ENCODE results near the gene PSD4. TPM values are rescaled to one million over a fixed set of nuclear protein-coding genes. Genes with fewer than 3 reads are reported as not detected.
A peak's percentile ranks its signal among the peaks of the same experiment; 100 is the strongest.

Gene PSD4
- total RNA-seq, 1 donor from 2014 or later = 1.2 TPM

GRCh38 chr2:113220970-113221708 lies 47.4 kb downstream of the PSD4 start:
- DNase-seq (ENCODE audit: low read depth in 2 of 2) = no peak

GRCh38 chr2:113221846-113222245 lies 48.1 kb downstream of the PSD4 start:
- no peak for DNase-seq (ENCODE audit: low read depth in 2 of 2)

GRCh38 chr2:113223813-113224212 lies 50.0 kb downstream of the PSD4 start:
- no peak for DNase-seq (ENCODE audit: low read depth in 2 of 2)

GRCh38 chr2:113224647-113225236 lies 51.0 kb downstream of the PSD4 start:
- no peak for DNase-seq (ENCODE audit: low read depth in 2 of 2)

GRCh38 chr2:113225263-113226259 lies 51.8 kb downstream of the PSD4 start:
- peak; percentile 30 to 65 for DNase-seq (ENCODE audit: low read depth in 2 of 2)

- no peak for DNase-seq (ENCODE audit: low read depth in 2 of 2)
These were observed 52.7 kb downstream of the PSD4 start for GRCh38 chr2:113226462-113226861.

GRCh38 chr2:113227290-113227689 lies 53.5 kb downstream of the PSD4 start:
- DNase-seq (ENCODE audit: low read depth in 2 of 2) = no peak

GRCh38 chr2:113227698-113228097 lies 53.9 kb downstream of the PSD4 start:
- DNase-seq (ENCODE audit: low read depth in 2 of 2) = no peak

- no peak for DNase-seq (ENCODE audit: low read depth in 2 of 2)
These were observed 54.6 kb downstream of the PSD4 start for GRCh38 chr2:113228351-113228750.

GRCh38 chr2:113228991-113229716 lies 55.4 kb downstream of the PSD4 start:
- DNase-seq (ENCODE audit: low read depth in 2 of 2) = no peak

- DNase-seq (ENCODE audit: low read depth in 2 of 2) = no peak
These were observed 56.0 kb downstream of the PSD4 start for GRCh38 chr2:113229795-113230194.

- DNase-seq (ENCODE audit: low read depth in 2 of 2) = no peak
These were observed 56.8 kb downstream of the PSD4 start for GRCh38 chr2:113230531-113230930.

- DNase-seq (ENCODE audit: low read depth in 2 of 2) = no peak
These were observed 57.3 kb downstream of the PSD4 start for GRCh38 chr2:113231064-113231463.

- DNase-seq (ENCODE audit: low read depth in 2 of 2) = no peak
These were observed 58.4 kb downstream of the PSD4 start for GRCh38 chr2:113232123-113232522.

GRCh38 chr2:113232740-113233139 lies 59.0 kb downstream of the PSD4 start:
- no peak for DNase-seq (ENCODE audit: low read depth in 2 of 2)

GRCh38 chr2:113233593-113234550 lies 60.1 kb downstream of the PSD4 start:
- no peak for DNase-seq (ENCODE audit: low read depth in 2 of 2)

GRCh38 chr2:113234721-113235346 lies 61.1 kb downstream of the PSD4 start:
- no peak for DNase-seq (ENCODE audit: low read depth in 2 of 2)

- DNase-seq (ENCODE audit: low read depth in 2 of 2) = peak; percentile 56 to 75
These were observed 61.8 kb downstream of the PSD4 start for GRCh38 chr2:113235347-113236226.

All from lung microvascular endothelial cell (primary cell).